GM18517 (cell line): ENCODE data around the gene ZFYVE27.

Source experiments
- ATAC-seq: cut with Tn5 transposase; IDR thresholded peaks from one replicate; pipeline ENCODE4 v1.9.1; 2021; ENCODE audit warnings: mild to moderate bottlenecking, moderate library complexity; ENCODE audit not compliant: unreplicated experiment

ZFYVE27 gene

GRCh38 chr10:97766996-97767924, 30.3 kb downstream of the ZFYVE27 start:
- ATAC-seq, result no peak

- ATAC-seq, result no peak
Observed at GRCh38 chr10:97768322-97769315, 31.7 kb downstream of the ZFYVE27 start.

- no peak for ATAC-seq
Observed at GRCh38 chr10:97770255-97770654, 33.3 kb downstream of the ZFYVE27 start.

GRCh38 chr10:97771055-97771891, 34.3 kb downstream of the ZFYVE27 start:
- ATAC-seq, result no peak

DNA sequence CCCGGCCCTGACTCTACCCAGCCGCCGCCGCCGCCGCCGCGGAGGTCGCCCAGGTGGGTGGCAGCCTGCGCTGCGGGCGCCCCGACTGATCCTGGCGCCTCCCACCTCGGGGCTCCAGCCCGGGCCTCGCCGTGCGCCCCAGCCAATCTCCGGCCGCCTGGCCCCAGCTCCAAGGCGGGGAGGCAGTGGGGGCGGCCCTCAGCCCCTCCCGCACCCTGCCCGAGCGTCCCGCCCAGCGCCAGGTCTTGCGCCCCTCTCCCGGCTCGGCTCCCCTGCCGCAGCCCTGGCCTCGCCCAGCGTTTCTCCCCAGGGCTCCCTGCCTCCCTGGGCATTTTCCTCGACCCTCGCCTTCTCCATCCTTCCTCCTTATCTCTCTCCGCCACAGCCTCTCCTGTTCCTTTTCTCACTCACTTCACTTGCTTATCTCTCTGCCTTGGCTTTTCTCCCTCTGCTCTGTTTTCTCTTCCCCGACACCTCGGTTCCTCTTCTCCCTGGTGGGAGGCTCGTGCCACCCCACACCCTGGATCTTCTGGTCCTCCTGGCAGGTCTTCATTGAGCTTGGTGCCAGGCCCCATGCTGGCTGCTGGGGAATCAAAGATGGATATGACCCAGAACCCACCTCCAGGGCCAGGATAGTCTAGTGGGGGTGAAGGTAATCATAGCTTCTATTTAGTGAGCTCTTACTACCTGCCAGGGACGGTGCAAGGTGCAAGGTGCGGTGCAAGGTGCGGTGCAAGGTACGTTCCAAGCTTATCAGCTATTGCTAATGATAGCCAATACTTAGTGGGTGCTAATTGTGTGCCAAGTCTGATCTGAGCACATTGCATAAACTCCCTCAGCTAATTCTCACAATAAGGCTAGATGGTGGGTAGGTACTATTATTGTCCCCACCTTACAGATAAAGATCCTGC, 35.2 kb downstream of the ZFYVE27 start, which contains the start of gene SFRP5:
SFRP5 (minus strand) TSS at position 87 of the 911 bp plus-strand sequence. CDS start 166 bp downstream, outside the sequence.
- ATAC-seq, result no peak

GRCh38 chr10:97773096-97773495, 36.2 kb downstream of the ZFYVE27 start:
- no peak for ATAC-seq

GRCh38 chr10:97774811-97775294, 37.9 kb downstream of the ZFYVE27 start:
- ATAC-seq, result no peak

DNA sequence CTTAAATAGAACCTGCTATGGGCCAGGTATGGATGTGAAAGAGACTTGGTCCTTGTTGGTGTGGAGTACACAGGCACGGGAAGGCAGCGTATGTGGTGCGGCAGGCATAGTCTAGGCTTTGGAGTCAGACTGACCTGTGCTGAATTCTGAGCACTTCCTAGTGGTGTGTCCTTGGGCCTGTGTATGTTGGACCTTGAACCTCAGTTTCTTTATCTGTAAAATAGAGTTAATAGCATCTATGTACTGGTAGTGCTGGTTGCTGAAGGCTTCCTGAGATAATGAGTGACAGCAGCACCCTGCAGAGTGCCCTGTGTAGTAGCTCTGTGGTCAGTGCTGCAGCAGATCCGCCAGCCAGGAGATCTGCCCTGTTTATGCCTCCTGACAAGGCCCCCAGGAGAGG, 40.2 kb downstream of the ZFYVE27 start:
- ATAC-seq, result no peak

DNA sequence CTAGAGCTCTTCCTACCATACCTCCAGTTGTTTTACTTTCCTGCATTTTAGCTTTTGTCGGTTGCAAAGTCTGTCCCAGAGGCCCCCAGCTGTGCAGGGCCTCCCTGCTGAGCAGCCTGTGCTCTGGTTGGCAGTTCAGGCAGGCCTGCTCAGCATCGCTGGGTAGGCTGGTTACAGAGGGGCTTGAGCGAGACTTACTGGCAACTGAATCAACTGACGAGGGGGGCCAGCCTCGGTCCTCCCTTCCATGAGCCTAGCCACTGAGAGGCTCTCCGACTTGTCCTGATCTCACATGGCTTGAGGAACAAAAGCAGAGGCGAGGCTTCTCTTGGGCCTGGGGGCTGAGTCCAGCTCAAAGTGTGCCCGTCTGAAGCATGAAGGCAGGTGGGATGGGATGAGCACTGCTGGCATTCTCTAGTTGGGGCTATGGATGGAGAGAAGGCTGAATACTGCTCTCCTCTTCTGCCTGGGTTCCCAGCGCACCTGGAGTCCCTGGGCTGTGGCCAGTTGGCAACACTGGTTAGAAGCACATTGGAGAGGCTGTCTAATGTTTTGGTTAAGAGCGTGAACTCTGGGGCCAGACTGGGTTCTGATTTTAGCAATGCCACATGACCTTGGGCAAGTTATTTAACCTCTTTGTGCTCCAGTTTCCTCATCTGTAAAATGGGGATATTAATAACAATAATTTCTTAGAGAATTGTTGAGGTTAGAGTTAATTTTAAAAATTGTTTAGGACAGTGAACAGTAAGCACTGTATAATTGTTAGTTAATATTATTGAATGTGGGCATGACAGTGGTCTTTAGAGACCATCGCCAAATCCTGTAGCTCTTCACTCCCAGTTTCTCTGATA, 41.7 kb downstream of the ZFYVE27 start:
- ATAC-seq, result no peak

- no peak for ATAC-seq
Observed at GRCh38 chr10:97779492-97779891, 42.6 kb downstream of the ZFYVE27 start.

DNA sequence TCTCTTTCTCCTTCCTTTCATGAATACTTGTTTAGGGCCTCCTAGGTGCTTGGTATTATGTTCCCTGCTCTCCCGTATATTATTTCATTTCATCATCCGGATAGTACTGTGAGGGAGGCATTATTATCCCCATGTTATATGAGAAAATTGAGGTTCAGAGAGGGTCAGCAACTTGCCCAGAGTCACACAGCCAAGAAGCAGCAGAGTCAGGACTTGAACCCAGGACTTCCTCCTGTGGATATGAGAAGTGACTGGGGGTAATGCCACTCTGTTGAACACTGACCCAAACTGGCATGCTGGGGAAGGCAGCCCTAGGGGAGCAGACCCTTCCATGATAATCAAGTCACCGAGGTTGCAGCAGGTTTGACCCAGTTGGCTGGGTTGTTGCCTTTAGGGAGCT, 43.0 kb downstream of the ZFYVE27 start:
- ATAC-seq, result no peak

GRCh38 chr10:97780841-97781617, 44.1 kb downstream of the ZFYVE27 start:
- no peak for ATAC-seq

DNA sequence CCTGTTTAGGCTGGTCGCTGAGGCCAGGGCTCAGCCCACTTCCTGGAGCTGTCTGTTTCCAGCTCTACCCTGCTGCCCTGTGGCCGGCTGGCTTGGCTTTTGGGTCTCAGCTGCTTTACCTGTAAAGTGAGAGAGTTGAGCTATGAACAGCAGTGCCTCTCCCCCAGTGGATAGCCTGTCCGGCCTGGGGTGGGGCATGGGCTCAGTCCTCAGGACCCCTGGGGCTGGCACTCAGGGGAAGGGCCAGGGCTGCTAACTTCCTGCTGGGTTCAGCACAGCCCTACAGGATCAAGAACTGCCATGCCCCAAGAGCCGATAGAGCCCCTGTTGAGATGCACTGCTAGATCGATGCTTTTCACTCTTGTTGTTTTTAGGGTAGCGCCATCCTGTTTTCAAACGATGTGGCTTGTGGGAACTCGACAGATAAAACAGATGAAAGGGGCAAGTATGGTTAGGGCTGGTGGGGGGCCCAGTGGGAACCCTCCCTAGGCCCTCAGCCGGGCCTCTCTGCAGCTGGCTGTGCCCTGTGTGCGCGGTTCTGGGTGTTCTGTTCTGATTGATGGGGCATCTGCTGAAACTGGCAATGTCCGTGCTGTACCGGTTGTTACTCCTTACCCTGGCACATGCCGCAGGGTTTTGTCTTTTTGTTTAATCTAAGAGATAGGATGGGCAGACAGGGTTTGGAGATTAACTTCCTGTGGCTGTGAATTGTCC, 44.8 kb downstream of the ZFYVE27 start:
- no peak for ATAC-seq

DNA sequence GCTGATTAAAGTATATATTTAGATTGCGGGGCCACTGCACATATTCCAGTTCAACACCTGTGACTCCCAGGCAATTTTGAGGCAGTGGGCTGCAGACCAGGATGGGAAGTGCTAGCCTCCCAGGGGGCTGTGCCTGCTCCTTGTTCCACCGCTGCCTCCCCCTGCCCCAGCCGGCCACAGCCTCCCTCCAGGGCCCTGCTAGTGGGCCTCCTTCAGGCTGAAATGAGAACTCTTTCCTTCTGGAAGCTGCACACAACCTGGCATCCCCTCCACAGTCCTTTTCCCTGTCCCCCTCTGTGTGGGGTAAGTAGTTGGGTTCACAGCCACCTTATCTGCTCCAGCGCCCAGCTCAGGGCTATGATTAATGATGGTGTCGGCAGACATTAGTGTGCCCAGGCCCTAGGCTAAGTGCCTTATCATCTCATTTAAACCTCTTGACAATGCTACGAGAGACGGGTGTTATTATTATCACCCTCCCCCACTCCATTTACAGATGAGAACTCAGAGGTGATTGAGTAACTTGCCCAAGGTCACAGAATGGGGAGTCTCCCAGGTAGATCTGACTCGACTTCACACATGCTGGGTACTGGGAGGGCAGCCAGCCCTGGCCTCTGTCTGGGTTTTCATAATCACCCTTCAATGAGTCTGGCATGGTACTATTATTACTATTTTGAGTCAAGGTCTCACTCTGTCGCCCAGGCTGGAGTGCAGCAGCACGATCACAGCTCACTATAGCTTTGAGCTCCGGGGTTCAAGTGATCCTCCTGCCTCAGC, 45.7 kb downstream of the ZFYVE27 start:
- no peak for ATAC-seq

- ATAC-seq, result no peak
Observed at GRCh38 chr10:97784200-97784810, 47.4 kb downstream of the ZFYVE27 start.

DNA sequence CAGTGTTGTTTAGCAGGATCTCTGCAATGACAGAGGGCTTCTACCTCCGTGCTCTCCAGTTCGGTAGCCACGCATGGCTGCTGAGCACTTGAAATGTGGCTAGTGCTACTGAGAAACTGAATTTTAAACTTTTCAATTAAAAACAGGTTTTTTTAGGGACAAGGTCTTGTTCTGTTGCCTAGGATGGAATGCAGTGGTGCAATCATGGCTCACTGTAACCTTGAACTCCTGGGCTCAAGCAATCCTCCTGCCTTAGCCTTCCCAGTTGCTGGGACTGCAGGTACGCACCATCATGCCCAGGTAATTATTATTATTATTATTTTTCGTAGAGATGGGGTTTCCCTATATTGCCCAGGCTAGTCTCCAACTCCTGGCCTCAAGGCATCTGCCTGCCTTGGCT, 48.3 kb downstream of the ZFYVE27 start:
- ATAC-seq, result no peak
